ENCODE measurements around the gene SIGLEC9. TPM values are rescaled to one million over a fixed set of nuclear protein-coding genes. Genes with fewer than 3 reads are reported as not detected.
A peak's percentile ranks its signal among the peaks of the same experiment; 100 is the strongest.

Gene SIGLEC9
- total RNA-seq, 2 experiments from 2014 or later, result 0.36 to 0.59 TPM

DNA sequence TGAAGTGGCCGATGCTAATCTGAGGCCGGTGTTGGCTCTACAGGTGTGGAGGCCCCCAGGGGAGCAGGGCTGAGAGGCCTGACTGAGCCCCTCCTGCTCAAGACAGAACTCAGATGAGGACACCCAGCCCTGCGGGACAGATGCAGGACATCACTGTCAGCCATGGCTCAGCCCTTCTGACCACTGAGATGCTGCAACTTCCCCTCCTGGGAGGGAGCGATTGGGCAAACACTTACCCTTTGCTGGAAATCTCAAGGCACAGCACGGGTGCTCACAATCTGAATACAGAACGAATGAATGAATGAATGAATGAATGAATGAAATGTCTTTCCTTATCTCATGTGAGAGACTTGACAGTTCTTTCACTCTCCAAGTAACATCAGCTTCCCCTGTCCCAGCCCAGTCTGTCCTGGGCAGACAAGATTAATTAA, 13.9 kb downstream of the SIGLEC9 start:
- intact Hi-C loops (cut with DNase I, micrococcal nuclease), result loop anchor here in 1 of 2 experiments (5.0 kb wide), 1 partner anchor 41 kb away; no protein-coding TSS in a partner anchor
- H3K36me3 Mint-ChIP-seq (ENCODE audit: low read depth), result no peaks in the 10 kb centered on the region
- peaks cover 38% of the 10 kb centered on the region for H3K4me1 Mint-ChIP-seq (ENCODE audit: low read depth)
- TF ChIP-seq, protein P1, sequence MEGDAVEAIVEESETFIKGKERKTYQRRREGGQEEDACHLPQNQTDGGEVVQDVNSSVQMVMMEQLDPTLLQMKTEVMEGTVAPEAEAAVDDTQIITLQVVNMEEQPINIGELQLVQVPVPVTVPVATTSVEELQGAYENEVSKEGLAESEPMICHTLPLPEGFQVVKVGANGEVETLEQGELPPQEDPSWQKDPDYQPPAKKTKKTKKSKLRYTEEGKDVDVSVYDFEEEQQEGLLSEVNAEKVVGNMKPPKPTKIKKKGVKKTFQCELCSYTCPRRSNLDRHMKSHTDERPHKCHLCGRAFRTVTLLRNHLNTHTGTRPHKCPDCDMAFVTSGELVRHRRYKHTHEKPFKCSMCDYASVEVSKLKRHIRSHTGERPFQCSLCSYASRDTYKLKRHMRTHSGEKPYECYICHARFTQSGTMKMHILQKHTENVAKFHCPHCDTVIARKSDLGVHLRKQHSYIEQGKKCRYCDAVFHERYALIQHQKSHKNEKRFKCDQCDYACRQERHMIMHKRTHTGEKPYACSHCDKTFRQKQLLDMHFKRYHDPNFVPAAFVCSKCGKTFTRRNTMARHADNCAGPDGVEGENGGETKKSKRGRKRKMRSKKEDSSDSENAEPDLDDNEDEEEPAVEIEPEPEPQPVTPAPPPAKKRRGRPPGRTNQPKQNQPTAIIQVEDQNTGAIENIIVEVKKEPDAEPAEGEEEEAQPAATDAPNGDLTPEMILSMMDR (IDR thresholded peaks at IDR 0.05), result no peak
- DNase-seq (peak in 2 of 14 experiments; percentile 53 to 57), ATAC-seq (ENCODE audit: poor library complexity) (no peak)
- Histone ChIP-seq H3K36me3 (ENCODE audit: insufficient read depth, low read length) (no peaks in the 10 kb centered on the region), H3K27me3 (ENCODE audit: control insufficient read depth in 1 of 2, insufficient read depth in 2 of 2, low read length in 2 of 2) (no peaks in the 10 kb centered on the region), H3K4me3 (ENCODE audit: low read length) (no peak overlapping the region), H3K27ac (ENCODE audit: low read depth in 1 of 2, low read length in 2 of 2) (no peak overlapping the region), H3K9me3 (ENCODE audit: control insufficient read depth in 1 of 2, insufficient read depth in 1 of 2, low read length in 2 of 2) (peaks cover 0 to 3% of the 10 kb centered on the region in 2 experiments), H3K4me1 (ENCODE audit: insufficient read depth, low read length) (peaks cover 33% of the 10 kb centered on the region)
- no peak overlapping the region for H3K4me3 Mint-ChIP-seq
- peaks cover 6% of the 10 kb centered on the region for H3K27me3 Mint-ChIP-seq
- H3K9me3 Mint-ChIP-seq, result no peaks in the 10 kb centered on the region
- POLR2A ChIA-PET, result no interaction called here
- CTCF ChIA-PET, result interaction anchor here (0.6 kb wide), 1 partner anchor 495 kb away, joined by 3 read pairs; no protein-coding TSS in a partner anchor
- no peak overlapping the region for H3K27ac Mint-ChIP-seq

DNA sequence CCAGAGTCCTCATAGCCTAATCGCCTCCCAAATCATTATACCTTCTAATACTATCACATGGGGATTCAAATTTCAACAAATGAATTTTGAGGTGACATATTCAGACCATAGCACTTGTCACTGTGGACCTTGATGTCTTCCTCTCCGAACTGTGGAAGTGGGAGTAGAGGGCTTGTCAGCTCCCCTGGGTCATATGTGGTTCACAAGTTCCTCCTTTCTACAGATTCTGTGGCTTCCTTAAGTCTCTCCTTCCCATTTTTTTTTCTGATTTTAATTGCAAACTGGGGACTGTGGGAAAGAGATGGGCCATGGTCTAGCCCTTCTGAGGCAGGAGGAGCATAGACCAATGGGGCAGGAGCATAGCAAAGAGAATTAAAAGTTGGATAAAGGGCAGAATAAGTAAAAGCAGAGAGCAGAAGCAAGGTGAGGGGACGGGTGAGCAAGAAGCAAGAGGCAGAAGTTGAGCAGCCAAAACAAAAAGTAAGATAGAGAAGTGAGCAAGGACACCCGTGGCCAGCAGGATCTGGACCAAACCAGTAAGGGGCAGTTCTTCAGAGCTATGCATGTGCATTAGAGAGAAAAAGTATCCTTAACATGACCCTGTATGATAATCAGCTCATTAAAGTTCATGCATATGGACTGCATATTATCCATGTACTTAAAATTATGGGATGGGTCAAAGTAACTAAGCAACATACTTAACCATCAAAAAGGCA, 14.8 kb downstream of the SIGLEC9 start:
- Histone ChIP-seq H3K4me3 (ENCODE audit: low read length) (no peak overlapping the region), H3K27me3 (ENCODE audit: control insufficient read depth in 1 of 2, insufficient read depth in 2 of 2, low read length in 2 of 2) (no peaks in the 10 kb centered on the region), H3K9me3 (ENCODE audit: control insufficient read depth in 1 of 2, insufficient read depth in 1 of 2, low read length in 2 of 2) (peaks cover 0 to 3% of the 10 kb centered on the region in 2 experiments), H3K36me3 (ENCODE audit: insufficient read depth, low read length) (no peaks in the 10 kb centered on the region), H3K4me1 (ENCODE audit: insufficient read depth, low read length) (peaks cover 37% of the 10 kb centered on the region), H3K27ac (ENCODE audit: low read depth in 1 of 2, low read length in 2 of 2) (no peak overlapping the region)
- Mint-ChIP-seq H3K27me3 (peaks cover 10% of the 10 kb centered on the region), H3K27ac (no peak overlapping the region), H3K36me3 (ENCODE audit: low read depth) (no peaks in the 10 kb centered on the region), H3K4me1 (ENCODE audit: low read depth) (peaks cover 38% of the 10 kb centered on the region), H3K4me3 (no peak overlapping the region), H3K9me3 (no peaks in the 10 kb centered on the region)
- CTCF ChIA-PET, result no interaction called here
- DNase-seq (peak in 1 of 14 experiments; percentile 39), ATAC-seq (ENCODE audit: poor library complexity) (no peak)
- intact Hi-C loops (cut with DNase I, micrococcal nuclease), result loop anchor here in 1 of 2 experiments (5.0 kb wide), 1 partner anchor 42 kb away; no protein-coding TSS in a partner anchor
- TF ChIP-seq, protein P1 (IDR thresholded peaks at IDR 0.05), result no peak
- POLR2A ChIA-PET, result no interaction called here

DNA sequence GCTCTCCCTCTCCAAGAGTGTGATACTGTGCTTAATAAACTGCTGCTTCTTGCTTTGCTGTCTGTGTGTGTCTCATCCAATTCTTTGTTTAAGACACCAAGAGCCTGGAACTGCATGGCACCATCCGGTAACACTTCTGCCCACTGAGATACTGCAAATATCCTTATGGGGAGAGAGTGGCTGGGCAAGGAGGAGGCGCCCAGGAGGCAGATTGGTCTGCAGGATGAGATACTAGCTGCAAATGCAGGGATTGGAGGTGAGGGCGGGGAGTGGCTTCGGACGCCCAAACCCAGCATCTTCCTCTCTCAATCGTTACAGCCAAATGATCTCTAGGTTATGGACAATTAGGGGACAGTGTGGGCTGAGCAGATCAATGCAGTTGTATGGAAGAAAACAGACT, 15.7 kb downstream of the SIGLEC9 start:
- DNase-seq, result no peak
- Mint-ChIP-seq H3K4me1 (ENCODE audit: low read depth) (peaks cover 38% of the 10 kb centered on the region), H3K27me3 (peaks cover 10% of the 10 kb centered on the region), H3K27ac (no peak overlapping the region), H3K4me3 (no peak overlapping the region), H3K9me3 (no peaks in the 10 kb centered on the region), H3K36me3 (ENCODE audit: low read depth) (no peaks in the 10 kb centered on the region)
- H3K27me3 ChIP-seq (ENCODE audit: control insufficient read depth in 1 of 2, insufficient read depth in 2 of 2, low read length in 2 of 2), result no peaks in the 10 kb centered on the region
- no peak overlapping the region for H3K27ac ChIP-seq (ENCODE audit: low read depth in 1 of 2, low read length in 2 of 2)
- TF ChIP-seq, protein P1 (IDR thresholded peaks at IDR 0.05), result no peak
- ChIA-PET CTCF (no interaction called here), POLR2A (no interaction called here)
- H3K4me1 ChIP-seq (ENCODE audit: insufficient read depth, low read length), result peaks cover 37% of the 10 kb centered on the region
- ATAC-seq (ENCODE audit: poor library complexity), result no peak
- intact Hi-C loops (cut with DNase I, micrococcal nuclease), result no loop called here
- H3K4me3 ChIP-seq (ENCODE audit: low read length), result no peak overlapping the region
- H3K9me3 ChIP-seq (ENCODE audit: control insufficient read depth in 1 of 2, insufficient read depth in 1 of 2, low read length in 2 of 2), result peaks cover 0 to 3% of the 10 kb centered on the region in 2 experiments
- H3K36me3 ChIP-seq (ENCODE audit: insufficient read depth, low read length), result no peaks in the 10 kb centered on the region
